Fibroblast of lung (primary cell): ENCODE data around the gene PGM1.

Experiments used
- CTCF ChIP-seq, 2 donors: IDR thresholded peaks in 1 of 2; conservative IDR thresholded peaks in 1 of 2; 1 replicate in 1 of 2; 2 replicates in 1 of 2; pipeline ENCODE4 v1.5.1; 2011 to 2012; ENCODE audit warnings: low read length in 2 of 2, control low read depth in 1 of 2, inconsistent platforms in 1 of 2, low read depth in 1 of 2, mild to moderate bottlenecking in 1 of 2
- EZH2 ChIP-seq: IDR thresholded peaks from 2 replicates; pipeline ENCODE4 v1.5.1; 2012; ENCODE audit warnings: low read length, control low read depth, mild to moderate bottlenecking; ENCODE audit errors: missing control alignments

GRCh38 chr1:63569640-63570316 is 23.4 kb upstream of the PGM1 start:
- TF ChIP-seq CTCF (conservative IDR thresholded peaks at IDR 0.05 in 1 of 2, IDR thresholded peaks at IDR 0.05 in 1 of 2; ENCODE audit: low read depth in 1 of 2, low read length in 2 of 2): no peak
- TF ChIP-seq EZH2: no peak
